HCT116 (cell line): Measurements from ENCODE around the gene COL4A1. TPM values are rescaled to one million over a fixed set of nuclear protein-coding genes. Genes with fewer than 3 reads are reported as not detected.

Source experiments
- ATAC-seq: fragments of 200-7000 bp; cut with Tn5 transposase; 2 replicates; pipeline ENCODE4 v1.9.1; 2020; ENCODE audit warnings: mild to moderate bottlenecking, moderate library complexity
- BruUV-seq: library from RNA; stranded (reverse); fragments of 400-500 nt; replicated peaks from 2 replicates; lab custom pipeline; 2021; lab: Mats Ljungman, UMichigan
- CTCF ChIA-PET: fragments of 300-600 bp; sonication (Branson Sonifier 250); formaldehyde crosslinking; loops from one replicate; lab custom pipeline; 2021; ENCODE audit warnings: antibody characterized with exemption; lab: Charles Lee
- POLR2A ChIA-PET: fragments of 300-600, 350-600 bp; sonication (Branson Sonifier 250); formaldehyde crosslinking; loops from one replicate; lab custom pipeline; 2021; ENCODE audit warnings: antibody characterized with exemption; lab: Charles Lee
- RAD21 ChIA-PET, 2 experiments: fragments of 300-600 bp; sonication (Branson Sonifier 250); formaldehyde crosslinking; loops; one replicate each; lab custom pipeline; 2023; ENCODE audit warnings: low total read pairs in 2 of 2; ENCODE audit not compliant: uncharacterized antibody in 2 of 2, unreplicated experiment in 2 of 2, low non-redundant PET in 1 of 2; lab: Charles Lee
- DNase-seq: peaks from one replicate; pipeline ENCODE4 v3.0.0-alpha.2; 2010; ENCODE audit warnings: low read depth, low spot score
- H2AFZ ChIP-seq: fragments of 200-600 bp; shearing (Covaris generic), sonication (generic); 2 replicates; pipeline ENCODE4 v1.6.1; 2017; ENCODE audit warnings: low read depth, mixed run types, mixed read lengths, antibody characterized with exemption, low read length; ENCODE audit not compliant: poor library complexity, severe bottlenecking
- H3K27ac ChIP-seq: 2 replicates; pipeline ENCODE4 v1.5.1; 2012; ENCODE audit warnings: low read depth, low read length
- H3K27me3 ChIP-seq: fragments of 200-600 bp; sonication (generic); 2 replicates; pipeline ENCODE4 v1.6.1; 2016; ENCODE audit warnings: mixed run types, low read length, mixed read lengths; ENCODE audit not compliant: insufficient read depth
- H3K36me3 ChIP-seq, 2 experiments: fragments of 200-500 bp in 1 of 2; fragments of 200-600 bp in 1 of 2; sonication (Bioruptor generic) in 1 of 2; sonication (generic) in 1 of 2; 2 replicates each; pipeline versions ENCODE4 v1.5.1 to v1.6.1; 2014 to 2016; ENCODE audit warnings: low read length in 2 of 2, inconsistent platforms in 1 of 2, mixed read lengths in 1 of 2, mixed run types in 1 of 2; ENCODE audit not compliant: insufficient read depth in 2 of 2, control insufficient read depth in 1 of 2
- H3K4me1 ChIP-seq, 2 experiments: fragments of 200-600 bp in 1 of 2; sonication (generic) in 1 of 2; 2 replicates each; pipeline versions ENCODE4 v1.5.1 to v1.6.1; 2012 to 2017; ENCODE audit warnings: low read length in 2 of 2, inconsistent platforms in 1 of 2, mild to moderate bottlenecking in 1 of 2, mixed read lengths in 1 of 2, mixed run types in 1 of 2, moderate library complexity in 1 of 2; ENCODE audit not compliant: insufficient read depth in 2 of 2, control insufficient read depth in 1 of 2
- H3K4me2 ChIP-seq: fragments of 200-600 bp; sonication (generic); 2 replicates; pipeline ENCODE4 v1.6.1; 2017; ENCODE audit warnings: mixed run types, low read length, mixed read lengths
- H3K4me3 ChIP-seq, 2 experiments: fragments of 200-600 bp in 1 of 2; sonication (generic) in 1 of 2; replicated peaks in 1 of 2; 2 replicates each; pipeline ENCODE4 v1.5.1; 2011 to 2016; ENCODE audit warnings: low read length in 2 of 2, control low read depth in 1 of 2, low read depth in 1 of 2, mild to moderate bottlenecking in 1 of 2, mixed read lengths in 1 of 2, mixed run types in 1 of 2
- H3K79me2 ChIP-seq: fragments of 200-600 bp; sonication (generic); 2 replicates; pipeline ENCODE4 v1.6.1; 2017; ENCODE audit warnings: mild to moderate bottlenecking, mixed run types, low read length, moderate library complexity, mixed read lengths; ENCODE audit not compliant: insufficient read depth
- H3K9ac ChIP-seq: fragments of 200-600 bp; sonication (generic); 2 replicates; pipeline ENCODE4 v1.6.1; 2016; ENCODE audit warnings: low read length, mixed read lengths
- H3K9me2 ChIP-seq: fragments of 200-600 bp; sonication (generic), shearing (Covaris generic); 2 replicates; pipeline ENCODE4 v1.6.1; 2017; ENCODE audit warnings: mixed run types, mild to moderate bottlenecking, moderate library complexity; ENCODE audit not compliant: insufficient read depth
- H3K9me3 ChIP-seq, 2 experiments: fragments of 200-500 bp in 1 of 2; fragments of 200-600 bp in 1 of 2; sonication (Bioruptor generic) in 1 of 2; sonication (generic) in 1 of 2; 2 replicates each; pipeline ENCODE4 v1.6.1; 2014 to 2017; ENCODE audit warnings: low read length in 2 of 2, mixed read lengths in 2 of 2, inconsistent platforms in 1 of 2, low read depth in 1 of 2, mild to moderate bottlenecking in 1 of 2, mixed run types in 1 of 2, moderate library complexity in 1 of 2; ENCODE audit not compliant: control insufficient read depth in 1 of 2, insufficient read depth in 1 of 2
- H4K20me1 ChIP-seq: fragments of 200-600 bp; sonication (generic), shearing (Covaris generic); 2 replicates; pipeline ENCODE4 v1.6.1; 2017; ENCODE audit warnings: mixed run types, mild to moderate bottlenecking, moderate library complexity; ENCODE audit not compliant: insufficient read depth
- ATF3 ChIP-seq: IDR thresholded peaks from 2 replicates; pipeline ENCODE4 v1.6.1; 2012
- EGR1 ChIP-seq: IDR thresholded peaks from 2 replicates; pipeline ENCODE4 v1.6.1; 2012; ENCODE audit warnings: low read depth
- ELF1 ChIP-seq: IDR thresholded peaks from 2 replicates; pipeline ENCODE4 v1.6.1; 2012; ENCODE audit warnings: low read depth, borderline replicate concordance
- EZH2phosphoT487 ChIP-seq: fragments of 200-600 bp; IDR thresholded peaks from 2 replicates; pipeline ENCODE4 v1.6.1; 2018; ENCODE audit warnings: antibody characterized with exemption, borderline replicate concordance
- FOSL1 ChIP-seq: IDR thresholded peaks from 2 replicates; pipeline ENCODE4 v1.6.1; 2012; ENCODE audit warnings: low read depth
- POLR2A ChIP-seq: IDR thresholded peaks from 2 replicates; pipeline ENCODE4 v1.7.0; 2011; ENCODE audit warnings: borderline replicate concordance; ENCODE audit not compliant: insufficient read depth, insufficient read length; ENCODE audit errors: extremely low read depth
- REST ChIP-seq: IDR thresholded peaks from 2 replicates; pipeline ENCODE4 v1.6.1; 2012; ENCODE audit warnings: low read depth
- SIN3A ChIP-seq: IDR thresholded peaks from 2 replicates; pipeline ENCODE4 v1.6.1; 2012; ENCODE audit warnings: low read depth
- TCF7L2 ChIP-seq: IDR thresholded peaks from 2 replicates; pipeline ENCODE4 v1.7.0; 2011; ENCODE audit warnings: borderline replicate concordance, inconsistent platforms; ENCODE audit not compliant: insufficient read depth, insufficient read length; ENCODE audit errors: extremely low read depth
- YY1 ChIP-seq: IDR thresholded peaks from 2 replicates; pipeline ENCODE4 v1.6.1; 2011; ENCODE audit warnings: low read length, low read depth, moderate library complexity, mild to moderate bottlenecking; ENCODE audit not compliant: insufficient replicate concordance; ENCODE audit errors: extremely low read depth
- ZBTB33 ChIP-seq: IDR thresholded peaks from 2 replicates; pipeline ENCODE4 v1.6.1; 2011; ENCODE audit warnings: mild to moderate bottlenecking, low read length, moderate library complexity; ENCODE audit not compliant: insufficient replicate concordance; ENCODE audit errors: extremely low read depth
- intact Hi-C: fragments of 100-400 bp; cut with micrococcal nuclease; formaldehyde crosslinking; loops from 2 replicates; pipeline ENCODE4 v1.10.0; 2022
- total RNA-seq: library from RNA; stranded (reverse); gene quantifications from one replicate; pipeline ENCODE4 v1.2.1, GENCODE V29; 2021; ENCODE audit not compliant: unreplicated experiment

COL4A1 gene
- total RNA-seq, 1 experiment from 2014 or later, result 0.57 TPM

- Histone ChIP-seq H3K27me3 (no peaks in the 10 kb centered on the region), H3K36me3 (no peaks in the 10 kb centered on the region), H2AFZ (no peak overlapping the region), H3K4me2 (no peak overlapping the region), H3K9me2 (no peaks in the 10 kb centered on the region), H3K9me3 (no peaks in the 10 kb centered on the region), H3K4me3 (no peak overlapping the region), H3K4me1 (no peaks in the 10 kb centered on the region), H3K79me2 (no peaks in the 10 kb centered on the region), H3K9ac (no peak overlapping the region), H3K27ac (no peak overlapping the region), H4K20me1 (no peaks in the 10 kb centered on the region)
- no TSS peak for BruUV-seq
- intact Hi-C loops, result no loop called here
- TF ChIP-seq ELF1 (no peak), SIN3A (no peak), POLR2A (no peak), ZBTB33 (no peak), EZH2phosphoT487 (no peak), EGR1 (no peak), FOSL1 (no peak), TCF7L2 (no peak), ATF3 (no peak), YY1 (no peak), REST (no peak)
- ChIA-PET CTCF (no interaction called here), POLR2A (no interaction called here), RAD21 (no interaction called here)
- ATAC-seq, result no peak
- DNase-seq, result no peak
These were observed 25.8 kb upstream of the COL4A1 start for GRCh38 chr13:110332750-110333149.
